Lower leg skin (tissue), 4 donors: ENCODE results near the gene KRT28. TPM values are rescaled to one million over a fixed set of nuclear protein-coding genes. Genes with fewer than 3 reads are reported as not detected.

ENCODE experiments used
- total RNA-seq, 4 donors: library from RNA; depleted of rRNA; stranded (reverse); fragments of >200 nt; gene quantifications; one replicate each; pipeline ENCODE4 v1.1.0, GENCODE V29; 2016

KRT28 gene
- total RNA-seq, 4 donors from 2014 or later, result 6.0 TPM; not detected in 3

Other genes with a start within 250 kb of the KRT28 start
- gene CCR7, start 234.5 kb downstream of the KRT28 start, total RNA-seq, result 1 to 10 TPM in 1 of 4 donors, under 1 TPM in 1, not detected in 2; 0.21 to 1.2 TPM
- 10 to 100 TPM; 63.2 to 77.2 (median 67.6) TPM for gene SMARCE1, start 152.1 kb downstream of the KRT28 start, total RNA-seq
- under 1 TPM in 2 of 4 donors, not detected in 2; 0.13 to 0.19 TPM for gene KRT222, start 134.8 kb downstream of the KRT28 start, total RNA-seq
- not detected for gene KRT24, start 96.2 kb downstream of the KRT28 start, total RNA-seq
- gene KRT25, start 44.6 kb downstream of the KRT28 start, total RNA-seq, result 100 to 1,000 TPM in 1 of 4 donors, under 1 TPM in 1, not detected in 2; 0.59 to 111 TPM
- 1 to 10 TPM in 1 of 4 donors, not detected in 3; 9.2 TPM for gene KRT26, start 27.8 kb downstream of the KRT28 start, total RNA-seq
- 10 to 100 TPM in 1 of 4 donors, 1 to 10 TPM in 1, under 1 TPM in 1, not detected in 1; 0.52 to 69.8 (median 1.3) TPM for gene KRT27, start 17.4 kb downstream of the KRT28 start, total RNA-seq
- gene KRT10, start 22.7 kb upstream of the KRT28 start, total RNA-seq, result 1,000 to 10,000 TPM; 4,878 to 8,317 (median 6,442) TPM
- gene KRT12, start 67.3 kb upstream of the KRT28 start, total RNA-seq, result not detected
- under 1 TPM in 1 of 4 donors, not detected in 3; 0.12 TPM for gene KRT20, start 85.3 kb upstream of the KRT28 start, total RNA-seq
- gene KRT23, start 137.7 kb upstream of the KRT28 start, total RNA-seq, result 100 to 1,000 TPM; 302 to 577 (median 454) TPM
- gene KRT39, start 167.0 kb upstream of the KRT28 start, total RNA-seq, result 1 to 10 TPM in 1 of 4 donors, under 1 TPM in 1, not detected in 2; 0.51 to 8.8 TPM
- gene KRT40, start 184.4 kb upstream of the KRT28 start, total RNA-seq, result 10 to 100 TPM in 1 of 4 donors, not detected in 3; 12.3 TPM
- 10 to 100 TPM in 1 of 4 donors, not detected in 3; 11.6 TPM for gene KRTAP3-3, start 194.2 kb upstream of the KRT28 start, total RNA-seq
- 10 to 100 TPM in 1 of 4 donors, not detected in 3; 84.1 TPM for gene KRTAP3-2, start 199.9 kb upstream of the KRT28 start, total RNA-seq
- gene KRTAP3-1, start 209.2 kb upstream of the KRT28 start, total RNA-seq, result 10 to 100 TPM in 1 of 4 donors, 1 to 10 TPM in 1, not detected in 2; 4.0 to 83.2 TPM
- 100 to 1,000 TPM in 1 of 4 donors, 10 to 100 TPM in 1, under 1 TPM in 1, not detected in 1; 0.22 to 168 (median 10.9) TPM for gene KRTAP1-5, start 227.2 kb upstream of the KRT28 start, total RNA-seq
- 1 to 10 TPM in 1 of 4 donors, not detected in 3; 4.2 TPM for gene KRTAP1-4, start 230.2 kb upstream of the KRT28 start, total RNA-seq
- 100 to 1,000 TPM in 1 of 4 donors, 1 to 10 TPM in 1, not detected in 2; 1.6 to 107 TPM for gene KRTAP1-3, start 234.9 kb upstream of the KRT28 start, total RNA-seq
- 100 to 1,000 TPM in 1 of 4 donors, 1 to 10 TPM in 1, under 1 TPM in 1, not detected in 1; 0.32 to 195 (median 5.1) TPM for gene KRTAP1-1, start 241.5 kb upstream of the KRT28 start, total RNA-seq
- 10 to 100 TPM in 1 of 4 donors, 1 to 10 TPM in 1, not detected in 2; 7.0 to 83.9 TPM for gene KRTAP2-1, start 247.4 kb upstream of the KRT28 start, total RNA-seq